Astrocyte (in vitro differentiated cells and primary cell): ENCODE measurements around the gene FAM209B. TPM values are rescaled to one million over a fixed set of nuclear protein-coding genes. Genes with fewer than 3 reads are reported as not detected.

Source experiments
- DNase-seq: peaks from one replicate; pipeline ENCODE4 v3.0.0-alpha.2; 2010; ENCODE audit warnings: low read depth
- FAIRE-seq: peaks from 2 replicates; lab custom pipeline; 2011; peaks lifted over from hg19 to GRCh38; lab: Jason Lieb, UNC
- H2AFZ ChIP-seq: 2 replicates; pipeline ENCODE4 v1.6.0; 2012; ENCODE audit warnings: low read depth, low read length, inconsistent platforms
- H3K27ac ChIP-seq: 2 replicates; pipeline ENCODE4 v1.5.1; 2011; ENCODE audit warnings: low read depth, low read length, inconsistent platforms
- H3K27me3 ChIP-seq: 2 replicates; pipeline ENCODE4 v1.6.0; 2011; ENCODE audit warnings: low read length, inconsistent platforms; ENCODE audit not compliant: insufficient read depth
- H3K36me3 ChIP-seq: 2 replicates; pipeline ENCODE4 v1.5.1; 2011; ENCODE audit warnings: low read length, inconsistent platforms; ENCODE audit not compliant: insufficient read depth
- H3K4me1 ChIP-seq: 2 replicates; pipeline ENCODE4 v1.5.1; 2011; ENCODE audit warnings: low read length, inconsistent platforms; ENCODE audit not compliant: insufficient read depth
- H3K4me2 ChIP-seq: 2 replicates; pipeline ENCODE4 v1.6.0; 2012; ENCODE audit warnings: low read length, inconsistent platforms
- H3K4me3 ChIP-seq: 2 replicates; pipeline ENCODE4 v1.5.1; 2011; ENCODE audit warnings: low read depth, mild to moderate bottlenecking, low read length, inconsistent platforms; ENCODE audit not compliant: insufficient read depth
- H3K79me2 ChIP-seq: 2 replicates; pipeline ENCODE4 v1.6.0; 2012; ENCODE audit warnings: mild to moderate bottlenecking, low read length, inconsistent platforms; ENCODE audit not compliant: insufficient read depth
- H3K9ac ChIP-seq: 2 replicates; pipeline ENCODE4 v1.6.0; 2012; ENCODE audit warnings: mild to moderate bottlenecking, low read length, inconsistent platforms
- H3K9me3 ChIP-seq: 2 replicates; pipeline ENCODE4 v1.5.1; 2012; ENCODE audit warnings: low read depth, mild to moderate bottlenecking, low read length, inconsistent platforms; ENCODE audit not compliant: insufficient read depth
- H4K20me1 ChIP-seq: 2 replicates; pipeline ENCODE4 v1.6.0; 2012; ENCODE audit warnings: low read length, inconsistent platforms; ENCODE audit not compliant: insufficient read depth
- H3K27ac Mint-ChIP-seq: one replicate; pipeline ENCODE4 v1.8.0; 2021; ENCODE audit warnings: mild to moderate bottlenecking, mixed read lengths; ENCODE audit not compliant: unreplicated experiment
- H3K27me3 Mint-ChIP-seq: one replicate; pipeline ENCODE4 v1.8.0; 2021; ENCODE audit warnings: low read depth, mixed read lengths; ENCODE audit not compliant: unreplicated experiment
- H3K36me3 Mint-ChIP-seq: one replicate; pipeline ENCODE4 v1.8.0; 2021; ENCODE audit warnings: low read depth, mixed read lengths; ENCODE audit not compliant: unreplicated experiment
- H3K4me1 Mint-ChIP-seq: one replicate; pipeline ENCODE4 v1.8.0; 2021; ENCODE audit warnings: low read depth, mixed read lengths; ENCODE audit not compliant: unreplicated experiment
- H3K4me3 Mint-ChIP-seq: one replicate; pipeline ENCODE4 v1.8.0; 2021; ENCODE audit warnings: mild to moderate bottlenecking, moderate library complexity, mixed read lengths; ENCODE audit not compliant: unreplicated experiment
- H3K9me3 Mint-ChIP-seq: one replicate; pipeline ENCODE4 v1.8.0; 2021; ENCODE audit warnings: mild to moderate bottlenecking, mixed read lengths; ENCODE audit not compliant: unreplicated experiment
- CTCF ChIP-seq: IDR thresholded peaks from 2 replicates; pipeline ENCODE4 v1.5.1; 2011; ENCODE audit warnings: low read depth, mild to moderate bottlenecking, inconsistent platforms, low read length, moderate library complexity; ENCODE audit not compliant: insufficient read depth
- EZH2 ChIP-seq: IDR thresholded peaks from 2 replicates; pipeline ENCODE4 v1.6.1; 2012; ENCODE audit warnings: mild to moderate bottlenecking, low read length, inconsistent platforms; ENCODE audit not compliant: insufficient read depth
- total RNA-seq: library from RNA; stranded (reverse); gene quantifications from 2 replicates; pipeline ENCODE4 v1.2.1, GENCODE V29; 2021

The FAM209B gene
- total RNA-seq, 1 donor from 2014 or later: not detected

- no peaks in the 10 kb centered on the region for H3K36me3 ChIP-seq
- no peaks in the 10 kb centered on the region for H4K20me1 ChIP-seq
- DNase-seq (no peak), FAIRE-seq (no peak)
- Mint-ChIP-seq H3K27me3 (peaks cover 9% of the 10 kb centered on the region), H3K36me3 (no peaks in the 10 kb centered on the region), H3K4me3 (no peak overlapping the region), H3K9me3 (no peaks in the 10 kb centered on the region), H3K27ac (no peak overlapping the region), H3K4me1 (no peaks in the 10 kb centered on the region)
- TF ChIP-seq EZH2: no peak
- no peak for TF ChIP-seq CTCF
- peaks cover 5% of the 10 kb centered on the region for H3K27me3 ChIP-seq
- no peak overlapping the region for H3K9ac ChIP-seq
- H3K79me2 ChIP-seq: no peaks in the 10 kb centered on the region
- H3K9me3 ChIP-seq: no peaks in the 10 kb centered on the region
- H2AFZ ChIP-seq: no peak overlapping the region
- no peak overlapping the region for H3K4me3 ChIP-seq
- no peak overlapping the region for H3K4me2 ChIP-seq
- no peak overlapping the region for H3K27ac ChIP-seq
- no peaks in the 10 kb centered on the region for H3K4me1 ChIP-seq
Observed at GRCh38 chr20:56584916-56585315, 51.9 kb downstream of the FAM209B start.

Other genes with a start within 250 kb of the FAM209B start
- gene FAM210B, start 174.3 kb upstream of the FAM209B start, total RNA-seq: 40.5 and 46.3 TPM in 2 replicates
- gene AURKA, start 141.0 kb upstream of the FAM209B start, total RNA-seq: 10.4 and 14.8 TPM in 2 replicates
- gene CSTF1, start 140.6 kb upstream of the FAM209B start, total RNA-seq: 28.5 and 30.3 TPM in 2 replicates
- 2.3 and 2.5 TPM in 2 replicates for gene CASS4, start 121.0 kb upstream of the FAM209B start, total RNA-seq
- 76.5 and 81.4 TPM in 2 replicates for gene RTF2, start 64.6 kb upstream of the FAM209B start, total RNA-seq
- gene FAM209A, start 8.5 kb upstream of the FAM209B start, total RNA-seq: 0.32 TPM in 1 of 2 replicates, not detected in the other
- 0.94 and 2.2 TPM in 2 replicates for gene TFAP2C, start 96.1 kb downstream of the FAM209B start, total RNA-seq